SU-DHL-6 (cell line): ENCODE measurements around the gene ARFGEF3.

Source experiments
- CTCF ChIP-seq: fragments of 200-600 bp; sonication (generic); IDR thresholded peaks from one replicate; pipeline ENCODE4 v1.5.1; 2017; ENCODE audit warnings: antibody characterized with exemption, mild to moderate bottlenecking, low read length, moderate library complexity; ENCODE audit not compliant: insufficient read depth, poor library complexity, severe bottlenecking
- EZH2phosphoT487 ChIP-seq: fragments of 200-600 bp; sonication (generic), shearing (Covaris generic); conservative IDR thresholded peaks from 2 replicates; pipeline ENCODE4 v1.6.1; 2018; ENCODE audit warnings: mild to moderate bottlenecking, antibody characterized with exemption, low read length, moderate library complexity, mixed read lengths

- TF ChIP-seq EZH2phosphoT487 (no peak), CTCF (no peak)
Observed at GRCh38 chr6:138296786-138297185, 135.0 kb downstream of the ARFGEF3 start.
